GM23248 (cell line): ENCODE measurements around the gene CES4A. TPM values are rescaled to one million over a fixed set of nuclear protein-coding genes. Genes with fewer than 3 reads are reported as not detected.

Experiments
- DNase-seq: peaks from one replicate; pipeline ENCODE4 v3.0.0-alpha.2; 2015
- H2AFZ ChIP-seq: fragments of 200-600 bp; sonication (generic); 2 replicates; pipeline ENCODE4 v1.6.1; 2016; ENCODE audit warnings: antibody characterized with exemption
- H3F3A ChIP-seq: fragments of 200-600 bp; sonication (generic); 2 replicates; pipeline ENCODE4 v1.6.1; 2016; ENCODE audit warnings: mild to moderate bottlenecking, antibody characterized with exemption, mixed run types; ENCODE audit not compliant: insufficient read depth
- H3K27ac ChIP-seq: fragments of 200-600 bp; sonication (generic); 2 replicates; pipeline ENCODE4 v1.5.1; 2016; ENCODE audit warnings: mild to moderate bottlenecking
- H3K27me3 ChIP-seq: fragments of 200-600 bp; sonication (generic); replicated peaks from 2 replicates; pipeline ENCODE4 v1.6.1; 2016; ENCODE audit warnings: mild to moderate bottlenecking; ENCODE audit not compliant: insufficient read depth
- H3K36me3 ChIP-seq: fragments of 200-600 bp; sonication (generic); 2 replicates; pipeline ENCODE4 v1.6.1; 2016; ENCODE audit warnings: low read depth, mild to moderate bottlenecking
- H3K4me1 ChIP-seq: fragments of 200-600 bp; sonication (generic); 2 replicates; pipeline ENCODE4 v1.6.1; 2016; ENCODE audit warnings: mild to moderate bottlenecking; ENCODE audit not compliant: insufficient read depth
- H3K4me2 ChIP-seq: fragments of 200-600 bp; sonication (generic); one replicate; pipeline ENCODE4 v1.6.1; 2016; ENCODE audit warnings: mild to moderate bottlenecking; ENCODE audit not compliant: unreplicated experiment
- H3K4me3 ChIP-seq: fragments of 200-600 bp; sonication (generic); 2 replicates; pipeline ENCODE4 v1.5.1; 2016; ENCODE audit warnings: mild to moderate bottlenecking
- H3K79me2 ChIP-seq: fragments of 200-600 bp; sonication (generic); 2 replicates; pipeline ENCODE4 v1.6.1; 2016; ENCODE audit warnings: mild to moderate bottlenecking; ENCODE audit not compliant: insufficient read depth
- H3K9ac ChIP-seq: fragments of 200-600 bp; sonication (generic); 2 replicates; pipeline ENCODE4 v1.6.1; 2016; ENCODE audit warnings: mild to moderate bottlenecking
- H3K9me2 ChIP-seq: fragments of 200-600 bp; sonication (generic); 2 replicates; pipeline ENCODE4 v1.6.1; 2016; ENCODE audit warnings: mixed run types, mild to moderate bottlenecking, moderate library complexity; ENCODE audit not compliant: insufficient read depth
- H3K9me3 ChIP-seq: fragments of 200-600 bp; sonication (generic); one replicate; pipeline ENCODE4 v1.6.1; 2017; ENCODE audit warnings: low read depth
- H4K20me1 ChIP-seq: fragments of 200-600 bp; sonication (generic); 2 replicates; pipeline ENCODE4 v1.6.0; 2016; ENCODE audit not compliant: insufficient read depth
- EZH2 ChIP-seq: fragments of 200-600 bp; sonication (generic); IDR thresholded peaks from 2 replicates; pipeline ENCODE4 v1.6.1; 2018; ENCODE audit warnings: antibody characterized with exemption, mild to moderate bottlenecking; ENCODE audit not compliant: insufficient read depth, poor library complexity, severe bottlenecking
- EZH2phosphoT487 ChIP-seq: fragments of 200-600 bp; sonication (generic); IDR thresholded peaks from 2 replicates; pipeline ENCODE4 v1.6.1; 2018; ENCODE audit warnings: antibody characterized with exemption, moderate library complexity, mild to moderate bottlenecking, low read depth; ENCODE audit not compliant: insufficient read depth
- WGBS, 2 experiments: methylation state at CpG; one replicate each; pipeline ENCODE4 v1.1.6; 2015 to 2017; ENCODE audit warnings: low lambda C conversion rate in 2 of 2, low coverage in 1 of 2; ENCODE audit errors: missing lambda C conversion rate in 2 of 2; 5-methylcytosine and 5-hydroxymethylcytosine counted together
- in situ Hi-C: fragments of 300-500 bp; cut with MboI; formaldehyde crosslinking; loops from 2 replicates; pipeline ENCODE4 v1.15.0; 2020
- polyA plus RNA-seq: library from polyadenylated mRNA; unstranded; fragments of >200 nt; fragmentation: Nextera tagmentation; extraction: Ambion mirVana; gene quantifications from 2 replicates; pipeline ENCODE4 v1.2.1, GENCODE V29; 2016
- total RNA-seq: library from RNA; depleted of rRNA; stranded (reverse); fragments of >200 nt; shearing (Covaris generic); gene quantifications from 2 replicates; pipeline ENCODE4 v1.2.3, GENCODE V29; 2014

Gene CES4A
- total and polyA plus RNA-seq, 2 experiments from 2014 or later, result 4.5 to 5.0 TPM

- in situ Hi-C loops, result loop anchor here (25.0 kb wide), 1 partner anchor 200 kb away; the partner anchor contains the start of genes B3GNT9, FBXL8, HSF4 and NOL3
- Histone ChIP-seq H4K20me1 (no peaks in the 10 kb centered on the region), H3F3A (no peaks in the 10 kb centered on the region), H3K9me3 (no peaks in the 10 kb centered on the region), H3K9ac (no peak overlapping the region), H3K4me1 (no peaks in the 10 kb centered on the region), H2AFZ (no peak overlapping the region), H3K79me2 (no peaks in the 10 kb centered on the region), H3K4me2 (no peak overlapping the region), H3K27ac (no peak overlapping the region), H3K4me3 (no peak overlapping the region), H3K9me2 (no peaks in the 10 kb centered on the region), H3K27me3 (peaks cover 4% of the 10 kb centered on the region; the same call in 1 of the 2 replicates), H3K36me3 (no peaks in the 10 kb centered on the region)
- TF ChIP-seq EZH2phosphoT487 (no peak), EZH2 (no peak)
- WGBS, 2 experiments, result 72 to 82% methylated on average over 5 of the region's 5 CpGs
- DNase-seq, result no peak
These were observed 26.5 kb upstream of the CES4A start for GRCh38 chr16:66961914-66962313.

GRCh38 chr16:66964049-66964448 is 24.3 kb upstream of the CES4A start:
- no peaks in the 10 kb centered on the region for H3K79me2 ChIP-seq
- no peak overlapping the region for H3K27ac ChIP-seq
- in situ Hi-C loops, result loop anchor here (25.0 kb wide), 1 partner anchor 198 kb away; the partner anchor contains the start of genes B3GNT9, FBXL8, HSF4 and NOL3
- H3K9me2 ChIP-seq, result no peaks in the 10 kb centered on the region
- H3K4me2 ChIP-seq, result no peak overlapping the region
- no peaks in the 10 kb centered on the region for H4K20me1 ChIP-seq
- peaks cover 4% of the 10 kb centered on the region; the same call in 1 of the 2 replicates for H3K27me3 ChIP-seq
- DNase-seq, result no peak
- no peaks in the 10 kb centered on the region for H3K9me3 ChIP-seq
- no peak overlapping the region for H3K4me3 ChIP-seq
- H3K4me1 ChIP-seq, result no peaks in the 10 kb centered on the region
- no peaks in the 10 kb centered on the region for H3K36me3 ChIP-seq
- 62 to 65% methylated on average over 6 of the region's 6 CpGs for WGBS, 2 experiments
- TF ChIP-seq EZH2phosphoT487 (no peak), EZH2 (no peak)
- no peak overlapping the region for H3K9ac ChIP-seq
- H2AFZ ChIP-seq, result no peak overlapping the region
- no peaks in the 10 kb centered on the region for H3F3A ChIP-seq

- no peaks in the 10 kb centered on the region for H3K79me2 ChIP-seq
- H3K9me3 ChIP-seq, result no peaks in the 10 kb centered on the region
- H3K4me1 ChIP-seq, result peaks cover 8% of the 10 kb centered on the region; the same call in 1 of the 2 replicates
- no peak overlapping the region for H2AFZ ChIP-seq
- no peaks in the 10 kb centered on the region for H3K36me3 ChIP-seq
- H3K4me3 ChIP-seq, result no peak overlapping the region
- H3K27me3 ChIP-seq, result peaks cover 4% of the 10 kb centered on the region; the same call in 1 of the 2 replicates
- no peak overlapping the region for H3K4me2 ChIP-seq
- H3K9me2 ChIP-seq, result no peaks in the 10 kb centered on the region
- no peak overlapping the region for H3K27ac ChIP-seq
- TF ChIP-seq EZH2 (no peak), EZH2phosphoT487 (no peak)
- 85 to 92% methylated on average over 5 of the region's 5 CpGs for WGBS, 2 experiments
- no peaks in the 10 kb centered on the region for H4K20me1 ChIP-seq
- in situ Hi-C loops, result loop anchor here (25.0 kb wide), 1 partner anchor 193 kb away; the partner anchor contains the start of genes B3GNT9, FBXL8, HSF4 and NOL3
- no peak for DNase-seq
- H3F3A ChIP-seq, result no peaks in the 10 kb centered on the region
- H3K9ac ChIP-seq, result no peak overlapping the region
These were observed 19.5 kb upstream of the CES4A start for GRCh38 chr16:66968847-66969246.

GRCh38 chr16:66970775-66971720 is 17.3 kb upstream of the CES4A start:
- H3K27ac ChIP-seq, result no peak overlapping the region
- no peak overlapping the region for H3K9ac ChIP-seq
- no peak overlapping the region for H3K4me2 ChIP-seq
- no peaks in the 10 kb centered on the region for H4K20me1 ChIP-seq
- WGBS, 2 experiments, result 59 to 68% methylated on average over 10 of the region's 10 CpGs
- H2AFZ ChIP-seq, result no peak overlapping the region
- DNase-seq, result peak; percentile 66
- H3K9me2 ChIP-seq, result no peaks in the 10 kb centered on the region
- peaks cover 8% of the 10 kb centered on the region; the same call in 1 of the 2 replicates for H3K4me1 ChIP-seq
- no peaks in the 10 kb centered on the region for H3K9me3 ChIP-seq
- no peak overlapping the region for H3K4me3 ChIP-seq
- H3K79me2 ChIP-seq, result no peaks in the 10 kb centered on the region
- in situ Hi-C loops, result loop anchor here (25.0 kb wide), 1 partner anchor 191 kb away; the partner anchor contains the start of genes B3GNT9, FBXL8, HSF4 and NOL3
- H3K36me3 ChIP-seq, result no peaks in the 10 kb centered on the region
- TF ChIP-seq EZH2phosphoT487, result no peak
- TF ChIP-seq EZH2, result no peak
- 0 out of 2 replicates have a peak, but pooled peaks cover 2% of the 10 kb centered on the region for H3K27me3 ChIP-seq
- 0 out of 2 replicates have a peak, but pooled peaks cover 5% of the 10 kb centered on the region for H3F3A ChIP-seq
